GM12801 (cell line): ENCODE measurements around the gene ZNHIT2.

ENCODE experiments used
- TF ChIP-seq, protein P1 (sequence below): IDR thresholded peaks from one replicate; pipeline ENCODE4 v1.5.1; 2011; ENCODE audit warnings: control low read depth; ENCODE audit not compliant: insufficient read length; ENCODE audit errors: extremely low read depth

Gene ZNHIT2

DNA sequence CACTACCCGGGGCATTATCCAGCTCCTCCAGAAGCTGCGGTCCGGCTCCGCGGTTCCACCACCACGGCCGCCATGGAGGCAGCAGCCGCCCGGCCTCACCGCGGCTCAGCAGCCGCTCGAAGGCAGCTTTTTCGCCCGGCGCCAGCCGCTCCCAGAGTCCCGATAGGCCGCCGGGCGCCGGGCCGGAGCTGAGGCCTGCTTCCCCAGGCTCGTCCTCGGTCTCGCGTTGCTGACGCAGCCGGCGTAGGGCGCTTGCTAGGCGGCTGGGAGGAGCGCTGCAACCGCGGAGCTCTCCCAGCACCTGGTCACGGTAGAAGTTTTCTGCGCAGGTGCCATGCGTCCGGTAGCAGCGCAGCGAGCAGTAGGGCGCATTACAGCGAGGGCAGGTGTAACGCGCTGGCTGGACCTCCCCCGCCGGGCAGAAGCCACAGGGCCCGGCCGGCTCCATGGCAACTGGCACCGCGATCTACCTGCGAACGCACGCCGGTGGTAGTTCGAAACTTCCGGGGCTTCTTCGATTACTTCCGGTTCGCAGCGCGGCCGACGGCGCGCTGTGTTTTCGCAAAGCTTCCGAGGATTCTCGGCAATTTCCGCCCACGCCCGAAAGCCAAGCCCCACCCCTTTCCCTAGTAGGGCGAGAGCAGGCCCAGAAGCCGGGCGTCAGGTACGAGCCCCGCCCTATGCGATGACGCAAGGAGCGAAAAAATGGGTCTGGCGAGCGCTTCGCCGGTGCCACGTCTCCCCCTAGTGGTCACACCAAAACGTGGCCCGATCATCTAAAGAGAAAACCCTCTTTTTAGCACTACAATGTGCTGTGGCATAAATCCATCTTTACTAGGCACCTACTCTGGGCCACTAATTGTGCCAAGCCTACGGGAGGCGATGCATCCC, at the start of gene ZNHIT2:
Gene ZNHIT2, minus strand, starts transcription at position 496 of the 891 bp plus-strand sequence. Its CDS starts 48 bp downstream, at position 448.
- TF ChIP-seq, protein P1, sequence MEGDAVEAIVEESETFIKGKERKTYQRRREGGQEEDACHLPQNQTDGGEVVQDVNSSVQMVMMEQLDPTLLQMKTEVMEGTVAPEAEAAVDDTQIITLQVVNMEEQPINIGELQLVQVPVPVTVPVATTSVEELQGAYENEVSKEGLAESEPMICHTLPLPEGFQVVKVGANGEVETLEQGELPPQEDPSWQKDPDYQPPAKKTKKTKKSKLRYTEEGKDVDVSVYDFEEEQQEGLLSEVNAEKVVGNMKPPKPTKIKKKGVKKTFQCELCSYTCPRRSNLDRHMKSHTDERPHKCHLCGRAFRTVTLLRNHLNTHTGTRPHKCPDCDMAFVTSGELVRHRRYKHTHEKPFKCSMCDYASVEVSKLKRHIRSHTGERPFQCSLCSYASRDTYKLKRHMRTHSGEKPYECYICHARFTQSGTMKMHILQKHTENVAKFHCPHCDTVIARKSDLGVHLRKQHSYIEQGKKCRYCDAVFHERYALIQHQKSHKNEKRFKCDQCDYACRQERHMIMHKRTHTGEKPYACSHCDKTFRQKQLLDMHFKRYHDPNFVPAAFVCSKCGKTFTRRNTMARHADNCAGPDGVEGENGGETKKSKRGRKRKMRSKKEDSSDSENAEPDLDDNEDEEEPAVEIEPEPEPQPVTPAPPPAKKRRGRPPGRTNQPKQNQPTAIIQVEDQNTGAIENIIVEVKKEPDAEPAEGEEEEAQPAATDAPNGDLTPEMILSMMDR, result no peak

DNA sequence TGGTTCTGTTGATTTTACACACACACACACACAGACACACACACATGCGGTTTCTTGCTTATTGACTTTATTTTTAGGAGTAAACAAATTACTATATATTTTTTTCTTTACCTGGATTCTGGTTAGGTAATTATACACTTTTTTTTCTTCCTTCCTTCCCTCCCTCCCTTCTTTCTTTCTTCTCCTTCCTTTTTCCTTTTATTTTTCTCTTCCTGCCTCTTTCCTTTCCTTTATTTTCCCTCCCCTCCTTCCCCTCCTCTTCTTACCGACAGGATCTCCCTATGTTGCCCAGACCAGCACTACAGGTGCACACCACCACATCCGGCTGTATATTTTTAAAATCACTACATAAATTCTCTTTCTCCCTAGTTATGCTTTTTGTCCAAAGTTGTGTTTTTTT, 49.4 kb upstream of the ZNHIT2 start:
- TF ChIP-seq, protein P1, result no peak

DNA sequence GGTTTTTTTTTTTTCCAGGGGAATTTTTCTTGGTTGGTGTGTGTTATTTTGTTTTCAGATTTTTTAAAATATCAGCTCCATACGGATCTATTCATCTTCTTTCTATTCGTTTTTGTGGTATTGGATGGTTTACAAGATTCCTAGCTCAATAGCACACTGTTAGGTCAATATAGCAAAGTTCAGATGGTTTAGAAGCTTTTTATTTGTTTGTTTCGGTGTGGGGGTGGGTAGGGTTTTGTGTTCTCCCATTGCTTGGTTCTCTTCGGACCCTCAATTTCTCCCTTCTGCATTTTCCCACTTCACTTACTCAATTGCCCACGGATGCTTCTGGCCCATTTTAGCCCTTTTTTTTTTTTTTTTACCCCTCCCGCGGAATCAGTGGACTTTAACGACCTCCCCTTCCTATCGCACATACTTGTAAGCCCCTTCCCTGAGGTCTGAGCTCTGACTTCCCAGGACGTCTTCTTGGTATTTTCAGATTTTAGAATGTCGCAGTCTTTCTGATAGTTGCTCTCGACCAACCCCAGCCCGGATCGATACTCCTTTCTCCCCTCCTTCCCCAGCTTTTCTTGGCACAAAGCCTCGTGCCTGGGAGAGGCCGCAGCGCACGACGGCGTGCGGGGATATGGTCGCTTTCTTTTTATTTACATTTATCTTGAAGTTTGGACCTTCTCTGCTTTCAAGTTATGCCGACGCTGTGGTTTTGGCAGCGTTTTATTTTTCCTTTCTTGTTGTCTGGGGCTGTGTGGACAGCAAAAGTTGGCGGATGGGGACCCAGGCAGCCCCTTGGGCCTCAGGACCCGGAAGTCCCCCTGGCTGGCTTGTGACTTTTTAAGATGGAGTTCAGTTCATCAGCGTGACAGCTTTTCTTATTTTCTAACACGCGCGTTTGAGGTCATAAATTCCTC, 48.2 kb upstream of the ZNHIT2 start:
- TF ChIP-seq, protein P1, result no peak

DNA sequence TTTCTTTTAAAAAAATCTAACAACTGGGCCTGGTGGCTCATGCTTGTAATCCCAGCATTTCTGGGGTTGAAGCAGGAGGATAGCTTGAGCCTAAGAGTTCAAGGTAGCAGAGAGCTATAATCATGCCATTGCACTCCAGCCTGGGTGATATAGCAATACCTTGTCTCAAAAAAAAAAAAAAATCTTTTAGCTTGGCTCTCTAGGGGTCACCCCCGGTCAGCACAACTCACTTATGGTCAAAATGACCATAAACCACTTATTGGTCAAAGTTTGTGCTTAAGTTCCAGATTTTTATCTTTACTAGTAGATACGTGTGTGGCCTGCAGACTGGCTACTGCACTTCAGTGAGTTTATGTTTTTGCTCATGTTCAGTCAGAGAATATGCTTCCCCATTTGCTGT, 46.2 kb upstream of the ZNHIT2 start:
- TF ChIP-seq, protein P1, result no peak

DNA sequence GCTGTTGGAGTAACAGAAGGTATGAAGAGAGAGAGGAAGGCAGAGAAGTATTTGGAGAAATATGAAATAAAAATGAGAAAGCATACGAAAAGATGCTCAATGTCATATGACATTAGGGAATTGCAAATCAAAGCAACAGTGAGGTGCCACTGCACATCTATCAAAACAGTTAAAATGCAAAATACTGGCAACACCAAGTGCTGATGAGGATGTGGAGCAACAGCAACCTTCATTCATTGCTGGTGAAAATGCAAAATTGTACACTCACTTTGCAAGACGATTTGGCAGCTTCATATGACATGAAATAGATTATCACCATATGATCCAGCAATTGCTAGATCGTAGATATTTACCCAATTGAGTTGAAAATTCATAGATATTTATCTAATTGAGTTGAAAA, 43.1 kb upstream of the ZNHIT2 start:
- TF ChIP-seq, protein P1, result no peak

DNA sequence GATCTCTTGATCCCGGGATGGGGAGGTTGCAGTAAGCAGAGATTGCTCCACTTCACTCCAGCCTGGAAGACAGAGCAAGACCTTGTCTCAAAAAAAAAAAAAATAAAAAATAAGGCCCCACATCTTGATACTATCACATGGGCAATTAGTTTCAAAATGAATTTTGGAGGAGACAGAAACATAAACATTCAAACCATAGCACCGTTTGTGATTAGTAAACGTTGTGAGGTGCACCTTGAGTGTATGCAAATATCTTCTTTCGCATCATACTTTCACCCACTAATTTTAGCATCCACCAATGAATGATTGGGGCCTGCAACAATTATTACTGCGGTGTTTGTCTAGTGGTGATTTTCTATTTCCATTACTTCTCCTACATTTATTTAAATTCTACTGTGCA, 41.5 kb upstream of the ZNHIT2 start:
- TF ChIP-seq, protein P1, result no peak

DNA sequence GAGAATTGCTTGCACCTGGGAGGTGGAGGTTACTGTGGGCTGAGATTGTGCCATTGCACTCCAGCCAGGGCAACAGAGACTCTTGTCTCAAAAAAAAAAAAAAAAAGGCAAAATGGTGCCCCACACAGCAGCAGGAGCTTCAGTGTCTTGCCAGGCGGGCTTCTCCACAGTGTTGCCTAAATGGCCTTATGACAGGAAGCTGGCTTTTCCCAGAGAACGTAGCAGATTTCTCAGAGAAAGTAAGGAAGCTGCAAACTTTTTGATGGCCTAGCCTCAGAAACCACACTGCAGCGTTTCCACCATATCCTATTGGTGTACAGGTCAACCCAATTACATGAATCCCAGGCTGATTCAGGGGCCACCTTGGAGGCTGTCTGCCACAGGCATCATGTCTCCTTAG, 39.8 kb upstream of the ZNHIT2 start:
- TF ChIP-seq, protein P1, result no peak
